HepG2 (cell line): ENCODE data around the gene FCER1G. TPM values are rescaled to one million over a fixed set of nuclear protein-coding genes. Genes with fewer than 3 reads are reported as not detected.
A peak's percentile ranks its signal among the peaks of the same experiment; 100 is the strongest.

Experiments used
- CEBPB ChIP-seq: IDR thresholded peaks from 2 replicates; pipeline ENCODE4 v1.6.1; 2011; ENCODE audit warnings: low read depth, low read length, improper control_type of control experiment, borderline replicate concordance
- CENPX ChIP-seq: sonication (generic); formaldehyde crosslinking; IDR thresholded peaks from 2 replicates; pipeline ENCODE4 v1.9.0; 2021; ENCODE audit warnings: mild to moderate bottlenecking, missing genetic modification reagents, moderate library complexity
- CTCF ChIP-seq: sonication (generic); formaldehyde crosslinking; IDR thresholded peaks from 2 replicates; pipeline ENCODE4 v1.5.0; 2020; ENCODE audit warnings: mild to moderate bottlenecking, missing genetic modification reagents, moderate library complexity
- ETV5 ChIP-seq: IDR thresholded peaks from 2 replicates; pipeline ENCODE4 v1.6.1; 2018; ENCODE audit warnings: missing biosample characterization, missing genetic modification reagents, inconsistent platforms, borderline replicate concordance
- FOXK1 ChIP-seq: sonication (generic); formaldehyde crosslinking; IDR thresholded peaks from 2 replicates; pipeline ENCODE4 v1.4.0; 2020; ENCODE audit warnings: low read depth, missing genetic modification reagents, borderline replicate concordance
- GTF2F1 ChIP-seq: fragments of 150-350 bp; IDR thresholded peaks from 2 replicates; pipeline ENCODE4 v1.6.1; 2014; ENCODE audit warnings: low read length
- ISL2 ChIP-seq: sonication (generic); formaldehyde crosslinking; IDR thresholded peaks from 2 replicates; pipeline ENCODE4 v1.5.0; 2020; ENCODE audit warnings: missing genetic modification reagents
- KAT2B ChIP-seq: fragments of 150-350 bp; IDR thresholded peaks from 2 replicates; pipeline ENCODE4 v1.6.1; 2014; ENCODE audit warnings: low read depth, low read length, borderline replicate concordance
- MAF1 ChIP-seq: sonication (generic); formaldehyde crosslinking; IDR thresholded peaks from 2 replicates; pipeline ENCODE4 v1.5.0; 2020; ENCODE audit warnings: missing genetic modification reagents, borderline replicate concordance
- NCOA1 ChIP-seq: sonication (generic); formaldehyde crosslinking; IDR thresholded peaks from 2 replicates; pipeline ENCODE4 v1.9.0; 2021; ENCODE audit warnings: missing genetic modification reagents
- NR3C1 ChIP-seq: sonication (generic); formaldehyde crosslinking; IDR thresholded peaks from 2 replicates; pipeline ENCODE4 v1.4.0; 2020; ENCODE audit warnings: missing genetic modification reagents
- PBX2 ChIP-seq: IDR thresholded peaks from 2 replicates; pipeline ENCODE4 v1.6.1; 2016; ENCODE audit warnings: control low read depth
- U2AF2 ChIP-seq: fragments of 200-400 bp; formaldehyde crosslinking; IDR thresholded peaks from 2 replicates; pipeline ENCODE4 v1.6.1; 2017; ENCODE audit warnings: low read depth, mild to moderate bottlenecking, low read length
- ZBTB14 ChIP-seq: sonication (generic); formaldehyde crosslinking; IDR thresholded peaks from 2 replicates; pipeline ENCODE4 v1.4.0; 2020; ENCODE audit warnings: missing genetic modification reagents
- ZHX1 ChIP-seq: sonication (generic); formaldehyde crosslinking; IDR thresholded peaks from 2 replicates; pipeline ENCODE4 v1.8.1; 2022; ENCODE audit warnings: low read depth, mild to moderate bottlenecking, missing genetic modification reagents
- ZNF138 ChIP-seq: sonication (generic); formaldehyde crosslinking; IDR thresholded peaks from 2 replicates; pipeline ENCODE4 v1.5.0; 2020; ENCODE audit warnings: mild to moderate bottlenecking, low read depth, missing genetic modification reagents
- ZNF207 ChIP-seq: fragments of 450-650 bp; IDR thresholded peaks from 2 replicates; pipeline ENCODE4 v1.6.1; 2016; ENCODE audit warnings: antibody characterized with exemption, borderline replicate concordance
- ZNF292 ChIP-seq: sonication (generic); formaldehyde crosslinking; IDR thresholded peaks from 2 replicates; pipeline ENCODE4 v1.8.1; 2022; ENCODE audit warnings: mild to moderate bottlenecking, low read depth, missing genetic modification reagents, borderline replicate concordance
- ZNF761 ChIP-seq: sonication (generic); formaldehyde crosslinking; conservative IDR thresholded peaks from 2 replicates; pipeline ENCODE4 v1.4.0; 2020; ENCODE audit warnings: mild to moderate bottlenecking, missing genetic modification reagents
- ZNF788 ChIP-seq: sonication (generic); formaldehyde crosslinking; IDR thresholded peaks from 2 replicates; pipeline ENCODE4 v1.5.0; 2020; ENCODE audit warnings: mild to moderate bottlenecking, missing genetic modification reagents, borderline replicate concordance
- ZSCAN22 ChIP-seq: sonication (generic); formaldehyde crosslinking; IDR thresholded peaks from 2 replicates; pipeline ENCODE4 v1.4.0; 2020; ENCODE audit warnings: mild to moderate bottlenecking, missing genetic modification reagents
- polyA plus RNA-seq, 8 experiments: library from polyadenylated mRNA; depleted of rRNA in 3 of 8; stranded (reverse) in 7 of 8; unstranded in 1 of 8; fragments of >200 nt; fragmentation: Illumina TruSeq in 4 of 8; extraction: Trizol in 4 of 8; gene quantifications; 2 replicates each; pipeline versions ENCODE4 v1.2.1 to v1.2.3, GENCODE V29; 2011 to 2016; ENCODE audit warnings: low read depth in 4 of 8, missing spikeins in 1 of 8, mixed read lengths in 1 of 8; ENCODE audit not compliant: insufficient read depth in 1 of 8
- total RNA-seq, 5 experiments: library from RNA; depleted of rRNA; stranded (reverse); fragments of >200 nt; fragmentation: Illumina TruSeq; extraction: Trizol; gene quantifications; 2 replicates each; pipeline ENCODE4 v1.2.3, GENCODE V29; 2016; ENCODE audit warnings: low read depth in 1 of 5

FCER1G gene
- total and polyA plus RNA-seq, 2 of the 13 experiments (the other 11 are each of a cell fraction or from before 2014, with no cell fraction given), result 1.3 to 6.4 TPM

GRCh38 chr1:161201836-161202712 is 13.0 kb upstream of the FCER1G start, which contains the start of gene NDUFS2 (continued):
- TF ChIP-seq ZNF761 (peak; percentile 63; the same call in 1 of the 2 replicates), U2AF2 (no peak), ZHX1 (CRISPR knock-in tag) (peak; percentile 92), ZNF788 (CRISPR knock-in tag) (peak; percentile 83; the same call in 1 of the 2 replicates), NCOA1 (CRISPR knock-in tag) (no peak), ZNF138 (CRISPR knock-in tag) (no peak), PBX2 (CRISPR knock-in tag) (no peak), FOXK1 (CRISPR knock-in tag) (peak; percentile 96), ISL2 (CRISPR knock-in tag) (0 out of 2 replicates have a peak, but pooled peaks have one; percentile 28), ETV5 (CRISPR knock-in tag) (peak; percentile 88), ZNF207 (no peak), ZBTB14 (CRISPR knock-in tag) (no peak), CEBPB (no peak), MAF1 (no peak), KAT2B (no peak), ZNF292 (CRISPR knock-in tag) (peak; percentile 62; the same call in 1 of the 2 replicates), NR3C1 (CRISPR knock-in tag) (no peak), CTCF (CRISPR knock-in tag) (no peak; the same call in none of the 2 replicates), CENPX (no peak), ZSCAN22 (CRISPR knock-in tag) (0 out of 2 replicates have a peak, but pooled peaks have one; percentile 30), GTF2F1 (no peak)
